Memory B cell (primary cell): ENCODE measurements around the gene ZNF688.
"Not testable (repeated sequence)": the region's sequence is repeated elsewhere in the genome, so short reads cannot be mapped to it uniquely, and the experiment has no call there.

Experiments used
- ATAC-seq: fragments of 150-1000 bp; cut with Tn5 transposase; 2 replicates; pipeline ENCODE4 v1.10.0; 2021; ENCODE audit warnings: low read depth, mild to moderate bottlenecking, moderate library complexity
- DNase-seq, 2 donors: peaks; one replicate each; pipeline ENCODE4 v3.0.0; 2022; ENCODE audit warnings: low spot score in 2 of 2
- H3K27ac Mint-ChIP-seq: one replicate; pipeline ENCODE4 v1.8.0; 2022; ENCODE audit warnings: mild to moderate bottlenecking, moderate library complexity, mixed read lengths
- H3K27me3 Mint-ChIP-seq: one replicate; pipeline ENCODE4 v1.8.0; 2022; ENCODE audit warnings: mixed read lengths
- H3K36me3 Mint-ChIP-seq: one replicate; pipeline ENCODE4 v1.8.0; 2022; ENCODE audit warnings: mild to moderate bottlenecking, mixed read lengths
- H3K4me1 Mint-ChIP-seq: one replicate; pipeline ENCODE4 v1.8.0; 2022; ENCODE audit warnings: mixed read lengths
- H3K4me3 Mint-ChIP-seq: one replicate; pipeline ENCODE4 v1.8.0; 2022; ENCODE audit warnings: mild to moderate bottlenecking, moderate library complexity, mixed read lengths
- H3K9me3 Mint-ChIP-seq: one replicate; pipeline ENCODE4 v1.8.0; 2022; ENCODE audit warnings: mixed read lengths

Gene ZNF688

DNA sequence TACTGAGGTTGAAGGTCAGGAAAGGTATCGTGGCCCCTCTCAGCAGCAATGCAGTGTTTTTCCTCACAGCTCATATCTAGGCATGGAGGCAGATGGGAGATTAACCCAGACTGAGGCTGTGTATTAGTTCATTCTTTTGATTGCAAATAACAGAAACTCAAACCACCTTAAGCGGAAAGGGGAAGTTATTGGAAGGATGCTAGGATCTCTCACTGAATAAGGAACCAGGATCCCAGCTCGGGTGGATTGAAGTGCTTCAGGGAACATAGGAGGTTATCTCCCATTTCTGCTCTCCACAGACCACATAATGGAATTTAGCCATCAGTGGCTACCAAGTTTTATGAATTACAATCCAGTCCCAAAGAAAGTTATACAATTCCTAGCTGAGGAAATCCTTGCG is 30.5 kb upstream of the ZNF688 start:
- Mint-ChIP-seq H3K9me3 (no peaks in the 10 kb centered on the region), H3K27ac (peak overlapping the region; percentile 38), H3K4me1 (peaks cover 2% of the 10 kb centered on the region), H3K27me3 (no peaks in the 10 kb centered on the region), H3K36me3 (peaks cover 11% of the 10 kb centered on the region), H3K4me3 (no peak overlapping the region)
- ATAC-seq (no peak), DNase-seq (no peak)

DNA sequence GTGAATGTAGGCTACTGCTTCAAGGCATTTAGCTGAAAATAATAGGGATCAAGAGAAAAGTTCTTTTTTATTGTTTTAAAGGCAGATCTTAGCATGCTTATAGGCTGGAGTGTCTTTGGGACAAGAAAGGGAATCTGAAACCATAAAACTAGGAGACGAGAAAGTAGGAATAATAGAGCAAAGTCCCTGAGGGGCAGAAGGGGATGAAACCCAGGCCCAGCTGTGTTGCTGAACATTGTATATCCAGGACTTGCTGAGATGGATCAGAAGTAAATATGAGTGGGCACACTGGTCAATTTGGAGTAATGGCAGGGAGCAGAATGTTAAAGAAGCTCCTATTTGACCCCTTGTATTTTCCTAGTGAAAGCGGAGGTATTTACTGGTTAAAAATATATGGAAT is 29.4 kb upstream of the ZNF688 start:
- Mint-ChIP-seq H3K27me3 (no peaks in the 10 kb centered on the region), H3K9me3 (no peaks in the 10 kb centered on the region), H3K4me3 (no peak overlapping the region), H3K27ac (no peak overlapping the region), H3K4me1 (peaks cover 2% of the 10 kb centered on the region), H3K36me3 (peaks cover 9% of the 10 kb centered on the region)
- ATAC-seq (no peak), DNase-seq (no peak)

DNA sequence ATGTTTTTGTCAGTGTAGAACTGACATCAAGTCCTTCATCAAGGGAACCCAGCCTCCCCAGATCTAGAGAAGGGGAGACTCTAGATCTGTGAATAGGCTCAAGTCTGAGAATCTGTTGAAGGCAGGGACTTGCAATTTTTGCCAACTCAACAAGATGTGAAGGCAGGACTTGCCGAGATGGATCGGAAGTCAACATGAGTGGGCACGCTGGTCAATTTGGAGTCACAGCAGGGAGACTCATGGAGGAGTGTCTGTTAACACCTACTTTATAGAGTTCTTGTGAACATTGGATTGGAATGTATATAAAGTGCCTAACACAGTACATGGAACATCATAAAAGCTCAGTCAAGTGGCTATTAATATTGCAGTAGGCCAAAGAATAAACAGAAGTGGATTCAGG is 28.7 kb upstream of the ZNF688 start:
- H3K27me3 Mint-ChIP-seq, result no peaks in the 10 kb centered on the region
- no peak for DNase-seq
- H3K9me3 Mint-ChIP-seq, result no peaks in the 10 kb centered on the region
- no peak for ATAC-seq
- no peak overlapping the region for H3K27ac Mint-ChIP-seq
- no peak overlapping the region for H3K4me3 Mint-ChIP-seq
- peaks cover 9% of the 10 kb centered on the region for H3K36me3 Mint-ChIP-seq
- H3K4me1 Mint-ChIP-seq, result peaks cover 2% of the 10 kb centered on the region

DNA sequence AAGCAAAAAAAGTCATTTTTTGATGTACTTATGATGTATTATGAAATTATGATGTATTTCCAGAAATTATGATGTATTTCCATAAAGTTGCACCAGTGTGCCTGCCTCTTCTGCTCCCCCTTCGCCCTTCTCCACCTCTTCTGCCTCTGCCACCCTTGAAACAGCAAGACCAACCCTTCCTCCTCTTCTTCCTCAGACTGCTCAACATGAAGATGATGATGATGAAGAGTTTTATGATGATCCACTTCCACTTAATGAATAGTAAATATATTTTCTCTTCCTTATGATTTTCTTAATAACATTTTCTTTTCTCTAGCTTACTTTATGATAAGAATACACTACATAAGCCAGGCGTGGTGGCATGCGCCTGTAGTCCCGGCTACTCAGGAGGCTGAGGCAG is 21.4 kb upstream of the ZNF688 start:
- H3K27me3 Mint-ChIP-seq, result no peaks in the 10 kb centered on the region
- no peaks in the 10 kb centered on the region for H3K36me3 Mint-ChIP-seq
- no peaks in the 10 kb centered on the region for H3K9me3 Mint-ChIP-seq
- no peak overlapping the region for H3K4me3 Mint-ChIP-seq
- no peaks in the 10 kb centered on the region for H3K4me1 Mint-ChIP-seq
- no peak for DNase-seq
- no peak overlapping the region for H3K27ac Mint-ChIP-seq
- ATAC-seq, result no peak

DNA sequence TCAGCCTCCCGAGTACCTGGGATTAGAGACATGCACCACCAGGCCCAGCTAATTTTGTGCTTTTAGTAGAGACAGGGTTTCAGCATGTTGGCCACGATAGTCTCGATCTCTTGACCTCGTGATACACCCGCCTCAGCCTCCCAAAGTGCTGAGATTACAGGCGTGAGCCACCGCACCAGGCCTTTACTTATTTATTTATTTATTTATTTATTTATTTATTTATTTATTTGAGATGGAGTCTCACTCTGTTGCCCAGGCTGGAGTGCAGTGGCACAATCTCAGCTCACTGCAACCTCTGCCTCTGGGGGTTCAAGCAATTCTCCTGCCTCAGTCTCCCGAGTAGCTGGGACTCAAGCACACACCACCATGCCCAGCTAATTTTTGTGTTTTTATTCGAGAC is 19.4 kb upstream of the ZNF688 start:
- H3K27ac Mint-ChIP-seq, result not testable (repeated sequence)

DNA sequence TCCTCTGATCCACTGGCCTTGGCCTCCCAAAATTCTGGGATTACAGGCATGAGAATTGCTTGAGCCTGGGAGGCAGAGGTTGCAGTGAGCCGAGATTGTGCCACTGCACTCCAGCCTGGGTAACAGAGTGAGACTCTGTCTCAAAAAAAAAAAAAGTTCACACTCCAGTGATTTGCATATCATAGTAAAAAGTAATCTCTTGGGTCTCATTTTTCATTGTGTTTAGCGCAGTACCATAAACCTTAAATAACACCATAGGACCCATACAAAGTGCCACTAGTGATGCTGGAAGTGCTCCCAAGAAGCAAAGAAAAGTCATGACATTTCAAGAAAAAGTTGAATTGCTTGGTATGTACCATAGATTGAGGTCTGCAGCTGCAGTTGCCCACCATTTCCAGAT is 18.1 kb upstream of the ZNF688 start:
- H3K4me3 Mint-ChIP-seq, H3K27me3 Mint-ChIP-seq, H3K4me1 Mint-ChIP-seq, DNase-seq, H3K36me3 Mint-ChIP-seq, H3K9me3 Mint-ChIP-seq, ATAC-seq, H3K27ac Mint-ChIP-seq: not testable (repeated sequence)

More for the DNA sequence above, 19.4 kb upstream of the ZNF688 start:
- H3K9me3 Mint-ChIP-seq, H3K36me3 Mint-ChIP-seq, H3K27me3 Mint-ChIP-seq, H3K4me3 Mint-ChIP-seq, DNase-seq, H3K4me1 Mint-ChIP-seq, ATAC-seq: not testable (repeated sequence)

DNA sequence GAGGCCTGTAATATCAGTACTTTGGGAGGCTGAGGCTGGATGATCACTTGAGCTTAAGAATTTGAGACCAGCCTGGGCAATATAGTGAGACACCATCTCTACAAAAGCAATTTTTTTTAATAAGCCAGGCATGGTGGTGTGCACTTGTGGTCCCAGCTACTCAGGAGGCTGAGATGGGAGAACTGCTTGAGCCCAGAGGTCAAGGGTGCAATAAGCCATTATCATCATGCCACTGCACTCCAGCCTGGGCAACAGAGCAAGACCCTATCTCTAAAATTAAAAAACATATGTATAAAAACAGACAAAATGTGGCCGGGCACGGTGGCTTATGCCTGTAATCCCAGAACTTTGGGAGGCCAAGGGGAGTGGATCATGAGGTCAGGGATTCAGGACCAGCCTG is 17.1 kb upstream of the ZNF688 start:
- H3K4me3 Mint-ChIP-seq, result no peak overlapping the region
- peaks cover 6% of the 10 kb centered on the region for H3K4me1 Mint-ChIP-seq
- no peak overlapping the region for H3K27ac Mint-ChIP-seq
- no peaks in the 10 kb centered on the region for H3K36me3 Mint-ChIP-seq
- no peak for DNase-seq
- no peak for ATAC-seq
- no peaks in the 10 kb centered on the region for H3K27me3 Mint-ChIP-seq
- H3K9me3 Mint-ChIP-seq, result no peaks in the 10 kb centered on the region

DNA sequence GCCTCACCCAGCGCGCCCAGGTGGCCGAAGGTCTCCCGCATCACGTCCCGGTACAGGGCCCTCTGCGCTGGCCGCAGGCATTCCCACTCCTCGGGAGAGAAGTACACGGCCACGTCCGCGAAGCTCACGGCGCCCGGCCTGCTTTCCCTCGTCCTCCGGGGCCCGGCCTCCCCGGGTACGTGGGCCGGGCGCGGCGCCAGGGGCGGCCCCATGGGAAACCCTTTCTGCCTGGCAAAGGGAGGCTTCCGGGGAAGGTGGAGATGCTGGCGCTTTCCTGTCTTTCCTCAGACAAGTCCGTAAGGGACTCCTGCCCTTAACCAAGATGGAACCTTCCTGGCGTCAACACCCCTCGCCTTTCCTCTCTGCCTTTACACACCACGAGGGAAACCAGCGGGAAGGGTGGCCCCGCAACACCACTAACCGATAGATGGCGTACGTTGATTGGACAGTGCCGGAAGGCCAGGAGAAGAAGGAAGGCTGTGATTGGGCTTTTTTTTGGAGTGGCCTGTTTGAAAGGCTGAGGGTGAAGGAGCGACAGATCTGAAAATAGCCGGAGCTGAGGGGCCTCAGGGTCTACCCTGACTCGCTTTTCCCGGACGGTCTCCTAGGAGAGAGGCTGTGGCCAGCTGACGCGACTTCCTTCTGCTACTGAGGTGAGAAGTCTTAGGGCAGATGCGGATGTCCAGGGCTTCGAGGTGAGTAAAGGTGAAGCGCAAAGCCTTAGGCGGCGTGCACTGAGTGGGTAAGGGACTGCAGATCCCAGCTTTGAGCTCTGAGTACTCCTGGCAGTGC is 14.1 kb upstream of the ZNF688 start, which contains the start of gene ZNF785:
ZNF785 (minus strand) TSS at position 298 of the 792 bp plus-strand sequence; CDS start at position 212, 86 bp downstream.
- peaks cover 10% of the 10 kb centered on the region for H3K4me1 Mint-ChIP-seq
- ATAC-seq, result peak; percentile 99
- peak within 1 kb of the TSS; percentile 82 for H3K4me3 Mint-ChIP-seq
- no peaks in the 10 kb centered on the region for H3K27me3 Mint-ChIP-seq
- peak within 1 kb of the TSS; percentile 64 for H3K27ac Mint-ChIP-seq
- peak; percentile 83 to 86 for DNase-seq
- H3K36me3 Mint-ChIP-seq, result peaks cover 3% of the 10 kb centered on the region
- H3K9me3 Mint-ChIP-seq, result no peaks in the 10 kb centered on the region

DNA sequence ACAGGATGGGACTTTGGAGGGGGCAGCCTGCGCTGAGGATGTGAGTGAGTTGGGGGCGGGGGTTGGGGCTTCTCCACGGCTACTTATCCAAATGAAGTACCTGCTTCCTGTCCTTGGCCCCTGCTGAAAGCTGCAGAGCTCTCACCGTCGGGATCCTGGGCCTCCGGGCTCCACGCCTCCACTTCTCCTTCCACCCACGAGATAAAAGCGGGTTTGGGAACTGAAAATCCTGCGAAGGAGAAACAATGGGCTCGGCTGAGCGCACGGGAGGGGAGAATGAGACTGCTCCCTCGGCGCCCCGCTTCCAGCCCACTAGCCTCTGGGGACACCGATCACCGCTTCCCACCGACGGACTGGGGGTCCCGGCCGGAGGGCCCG is 13.5 kb upstream of the ZNF688 start:
- no peaks in the 10 kb centered on the region for H3K27me3 Mint-ChIP-seq
- H3K9me3 Mint-ChIP-seq, result no peaks in the 10 kb centered on the region
- H3K4me3 Mint-ChIP-seq, result peak overlapping the region; percentile 82
- H3K27ac Mint-ChIP-seq, result peak overlapping the region; percentile 64
- no peak for DNase-seq
- ATAC-seq, result peak; percentile 11
- H3K4me1 Mint-ChIP-seq, result peaks cover 10% of the 10 kb centered on the region
- peaks cover 3% of the 10 kb centered on the region for H3K36me3 Mint-ChIP-seq

DNA sequence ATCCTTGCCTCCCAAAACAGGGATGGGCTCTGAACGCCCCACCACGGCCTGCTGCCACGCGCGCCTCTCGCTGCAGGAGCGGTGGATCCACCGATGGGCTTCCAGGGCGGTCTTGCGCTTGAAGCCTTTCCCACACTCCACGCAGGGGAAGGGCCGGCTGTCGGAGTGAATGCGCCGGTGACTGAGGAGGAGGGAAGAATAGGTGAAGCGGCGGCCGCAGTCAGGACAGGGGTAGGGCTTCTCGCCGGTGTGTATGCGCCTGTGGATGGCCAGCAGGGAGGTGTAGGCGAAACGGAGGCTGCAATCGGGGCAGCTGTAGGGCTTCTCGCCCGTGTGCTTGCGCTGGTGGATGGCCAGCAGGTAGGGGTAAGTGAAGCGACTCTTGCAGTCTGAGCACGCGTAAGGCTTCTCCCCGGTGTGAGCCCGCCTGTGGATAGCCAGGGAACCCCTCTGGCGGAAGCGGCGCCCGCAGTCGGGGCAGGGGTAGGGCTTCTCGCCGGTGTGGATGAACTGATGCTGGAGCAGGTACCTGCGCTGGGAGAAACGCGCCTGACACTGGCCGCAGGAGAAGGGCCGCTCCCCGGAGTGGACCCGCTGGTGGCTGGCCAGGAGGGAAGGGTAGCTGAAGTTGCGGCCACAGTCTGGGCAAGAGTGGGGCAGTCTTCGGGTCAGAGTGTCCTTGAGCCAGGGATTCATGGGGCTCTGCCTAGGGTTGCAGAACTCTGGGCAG is 11.3 kb upstream of the ZNF688 start:
- H3K36me3 Mint-ChIP-seq, result peaks cover 3% of the 10 kb centered on the region
- no peak overlapping the region for H3K4me3 Mint-ChIP-seq
- H3K4me1 Mint-ChIP-seq, result peaks cover 10% of the 10 kb centered on the region
- no peak overlapping the region for H3K27ac Mint-ChIP-seq
- no peaks in the 10 kb centered on the region for H3K27me3 Mint-ChIP-seq
- H3K9me3 Mint-ChIP-seq, result no peaks in the 10 kb centered on the region
- no peak for DNase-seq
- ATAC-seq, result no peak

DNA sequence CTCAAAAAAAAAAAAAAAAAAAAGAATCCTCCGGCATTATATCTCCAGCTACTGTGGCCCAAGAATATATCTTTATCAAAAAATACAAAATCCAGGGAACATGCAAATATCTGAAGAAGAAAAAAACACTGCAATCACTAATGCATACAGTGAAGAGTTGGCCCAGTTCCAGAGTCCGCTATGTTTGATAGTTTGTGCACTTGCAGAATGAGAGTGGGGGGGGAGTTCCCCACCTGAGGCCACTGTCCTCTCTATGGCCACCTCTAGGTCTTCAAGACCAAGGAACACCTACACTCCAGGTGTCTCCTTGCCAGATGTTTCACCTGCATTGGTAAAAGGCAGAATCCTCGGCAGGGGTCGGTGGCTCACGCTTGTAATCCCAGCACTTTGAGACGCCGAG is 9.9 kb upstream of the ZNF688 start:
- DNase-seq, result no peak
- Mint-ChIP-seq H3K4me1 (peaks cover 10% of the 10 kb centered on the region), H3K36me3 (peaks cover 3% of the 10 kb centered on the region), H3K27me3 (no peaks in the 10 kb centered on the region), H3K27ac (no peak overlapping the region), H3K4me3 (no peak overlapping the region), H3K9me3 (no peaks in the 10 kb centered on the region)
- no peak for ATAC-seq

DNA sequence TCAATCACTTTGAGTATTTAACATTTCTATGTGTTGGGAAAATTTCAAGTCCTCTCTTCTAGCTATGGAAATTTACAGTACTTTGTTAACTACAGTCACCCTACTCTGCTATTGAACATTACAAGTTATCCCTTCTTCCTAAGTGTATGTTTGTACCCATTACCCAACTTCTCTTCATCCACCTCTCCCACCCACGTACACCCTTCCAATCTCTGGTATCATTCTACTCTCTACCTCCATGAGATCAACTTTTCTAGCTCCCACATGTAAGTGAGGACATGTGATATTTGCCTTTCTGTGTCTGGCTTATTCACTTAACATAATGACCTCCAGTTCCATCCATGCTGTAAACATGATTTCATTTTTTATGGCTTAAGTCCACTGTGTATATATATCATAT is 3.2 kb upstream of the ZNF688 start:
- Mint-ChIP-seq H3K4me1 (peaks cover 12% of the 10 kb centered on the region), H3K27ac (no peak overlapping the region), H3K27me3 (no peaks in the 10 kb centered on the region), H3K36me3 (no peaks in the 10 kb centered on the region), H3K9me3 (no peaks in the 10 kb centered on the region), H3K4me3 (no peak overlapping the region)
- no peak for ATAC-seq
- DNase-seq, result no peak

DNA sequence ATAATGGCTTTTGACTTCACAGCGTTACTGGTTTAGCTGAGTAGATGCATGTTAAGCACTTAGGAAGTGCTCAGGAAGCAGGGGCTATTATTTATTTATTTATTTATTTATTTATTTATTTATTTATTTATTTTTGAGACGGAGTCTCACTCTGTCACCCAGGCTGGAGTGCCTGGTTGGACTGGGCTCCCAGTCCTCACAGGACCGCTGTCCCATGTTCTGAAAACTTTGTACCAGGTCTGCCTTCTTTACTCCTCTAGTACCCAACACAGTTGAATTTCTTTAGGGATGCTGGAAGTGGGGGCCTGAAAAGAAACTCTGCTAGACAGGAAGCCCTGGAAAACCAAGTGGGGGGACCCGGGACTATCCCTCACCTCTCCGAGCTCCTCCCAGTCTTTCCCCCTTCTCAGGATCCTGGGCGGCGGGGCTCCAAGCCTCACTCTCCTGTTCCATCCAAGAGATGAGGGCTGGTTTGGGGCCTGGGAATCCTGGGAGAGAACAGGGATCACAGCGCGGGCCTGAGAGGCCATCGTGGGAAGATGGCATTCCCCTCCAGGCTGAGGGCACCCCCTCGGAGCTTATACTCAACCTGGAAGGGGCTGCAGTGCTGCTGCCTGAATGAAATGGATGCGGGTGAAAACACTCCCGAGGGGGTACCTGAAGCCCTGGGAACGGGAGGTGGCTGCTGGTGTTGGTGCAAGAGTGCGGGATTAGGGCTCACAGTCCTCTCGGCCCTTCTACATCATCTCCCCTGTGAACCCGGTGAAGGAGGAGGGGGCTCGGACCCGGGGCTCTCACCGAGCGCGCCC is 674 bp downstream of the ZNF688 start:
- DNase-seq (no peak), ATAC-seq (no peak)
- no peaks in the 10 kb centered on the region for H3K27me3 Mint-ChIP-seq
- H3K36me3 Mint-ChIP-seq, result no peaks in the 10 kb centered on the region
- peak overlapping the region; percentile 94 for H3K27ac Mint-ChIP-seq
- no peaks in the 10 kb centered on the region for H3K9me3 Mint-ChIP-seq
- peak overlapping the region; percentile 86 for H3K4me3 Mint-ChIP-seq
- peaks cover 25% of the 10 kb centered on the region for H3K4me1 Mint-ChIP-seq
